ENCODE measurements around the gene WDR35. TPM values are rescaled to one million over a fixed set of nuclear protein-coding genes. Genes with fewer than 3 reads are reported as not detected.

WDR35 gene
- total and polyA plus RNA-seq, 10 of the 15 experiments (the other 5 are each of a cell fraction or from before 2014, with no cell fraction given), result 3.0 to 9.3 (median 6.3) TPM

DNA sequence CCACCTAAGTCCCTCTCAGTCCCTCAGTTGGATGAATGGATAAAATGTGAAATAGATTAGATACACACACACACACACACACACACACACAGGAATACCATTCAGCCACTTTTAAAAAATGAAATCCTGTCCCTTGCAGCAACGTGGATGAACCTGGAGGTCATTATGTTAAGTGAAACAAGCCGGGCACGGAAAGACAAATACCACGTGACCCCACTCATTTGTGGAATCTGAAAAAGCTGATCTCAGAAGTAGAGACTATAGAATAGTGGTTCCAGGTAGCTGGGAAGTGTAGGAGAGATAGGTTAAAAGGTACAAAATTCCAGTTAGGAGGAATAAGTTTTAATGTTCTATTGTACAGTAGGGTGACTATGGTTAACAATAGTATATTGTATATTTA, 119.1 kb downstream of the WDR35 start:
- RAD21 ChIA-PET (ENCODE audit: unreplicated experiment), result no interaction called here
- Histone ChIP-seq H4K20me1 (ENCODE audit: control insufficient read depth, insufficient read depth) (no peaks in the 10 kb centered on the region; the same call in 1 of the 2 replicates), H3K36me3 (ENCODE audit: control insufficient read depth in 2 of 2, insufficient read depth in 2 of 2, low read length in 1 of 2) (no peaks in the 10 kb centered on the region), H3K4me1 (ENCODE audit: control insufficient read depth, insufficient read depth, low read length) (no peaks in the 10 kb centered on the region), H3K4me3 (no peak overlapping the region), H3K27ac (ENCODE audit: control insufficient read depth, insufficient read depth) (no peak overlapping the region), H3K79me2 (ENCODE audit: control insufficient read depth, insufficient read depth, low read length) (no peaks in the 10 kb centered on the region), H3K4me2 (ENCODE audit: control insufficient read depth, insufficient read depth) (no peak overlapping the region), H3K9me3 (replicated peaks; ENCODE audit: control insufficient read depth, insufficient read depth, low read length) (no peaks in the 10 kb centered on the region), H3K27me3 (replicated peaks in 1 of 2; ENCODE audit: control insufficient read depth in 2 of 2, insufficient read depth in 2 of 2, low read length in 1 of 2) (no peaks in the 10 kb centered on the region), H3K9ac (ENCODE audit: control insufficient read depth, insufficient read depth, low read length) (no peak overlapping the region), H2AFZ (ENCODE audit: control insufficient read depth, low read depth, low read length) (no peak overlapping the region)
- POLR2A ChIA-PET, result no interaction called here
- CTCF ChIA-PET, result no interaction called here
- WGBS (ENCODE audit: insufficient coverage, insufficient replicate concordance, low lambda C conversion rate, missing lambda C conversion rate), result 61% methylated on average over 4 of the region's 4 CpGs
- no peak for ATAC-seq
- no TSS peak for BruUV-seq (replicated peaks)
- TF ChIP-seq, protein P1, sequence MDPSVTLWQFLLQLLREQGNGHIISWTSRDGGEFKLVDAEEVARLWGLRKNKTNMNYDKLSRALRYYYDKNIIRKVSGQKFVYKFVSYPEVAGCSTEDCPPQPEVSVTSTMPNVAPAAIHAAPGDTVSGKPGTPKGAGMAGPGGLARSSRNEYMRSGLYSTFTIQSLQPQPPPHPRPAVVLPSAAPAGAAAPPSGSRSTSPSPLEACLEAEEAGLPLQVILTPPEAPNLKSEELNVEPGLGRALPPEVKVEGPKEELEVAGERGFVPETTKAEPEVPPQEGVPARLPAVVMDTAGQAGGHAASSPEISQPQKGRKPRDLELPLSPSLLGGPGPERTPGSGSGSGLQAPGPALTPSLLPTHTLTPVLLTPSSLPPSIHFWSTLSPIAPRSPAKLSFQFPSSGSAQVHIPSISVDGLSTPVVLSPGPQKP (IDR thresholded peaks at IDR 0.05; ENCODE audit: low read depth, low read length), result no peak
- TF ChIP-seq MLLT1 (IDR thresholded peaks at IDR 0.05) (no peak), KLF5 (IDR thresholded peaks at IDR 0.05; ENCODE audit: partially characterized antibody) (no peak), IKZF1 (conservative IDR thresholded peaks at IDR 0.05) (no peak), USF2 (IDR thresholded peaks at IDR 0.05; ENCODE audit: borderline replicate concordance, low read depth, low read length) (no peak), LARP7 (IDR thresholded peaks at IDR 0.05) (no peak), SMAD1 (IDR thresholded peaks at IDR 0.05; ENCODE audit: low read depth, partially characterized antibody) (no peak), HCFC1 (IDR thresholded peaks at IDR 0.05; ENCODE audit: low read length) (no peak), HDGF (IDR thresholded peaks at IDR 0.05) (no peak), HDAC6 (IDR thresholded peaks at IDR 0.05; ENCODE audit: unreplicated experiment) (no peak), BHLHE40 (IDR thresholded peaks at IDR 0.05; ENCODE audit: borderline replicate concordance in 1 of 2, low read depth in 2 of 2, low read length in 1 of 2) (no peak), NR2C1 (IDR thresholded peaks at IDR 0.05) (no peak), E2F8 (IDR thresholded peaks at IDR 0.05; ENCODE audit: low read depth, partially characterized antibody) (no peak)
- TF ChIP-seq, protein P2, sequence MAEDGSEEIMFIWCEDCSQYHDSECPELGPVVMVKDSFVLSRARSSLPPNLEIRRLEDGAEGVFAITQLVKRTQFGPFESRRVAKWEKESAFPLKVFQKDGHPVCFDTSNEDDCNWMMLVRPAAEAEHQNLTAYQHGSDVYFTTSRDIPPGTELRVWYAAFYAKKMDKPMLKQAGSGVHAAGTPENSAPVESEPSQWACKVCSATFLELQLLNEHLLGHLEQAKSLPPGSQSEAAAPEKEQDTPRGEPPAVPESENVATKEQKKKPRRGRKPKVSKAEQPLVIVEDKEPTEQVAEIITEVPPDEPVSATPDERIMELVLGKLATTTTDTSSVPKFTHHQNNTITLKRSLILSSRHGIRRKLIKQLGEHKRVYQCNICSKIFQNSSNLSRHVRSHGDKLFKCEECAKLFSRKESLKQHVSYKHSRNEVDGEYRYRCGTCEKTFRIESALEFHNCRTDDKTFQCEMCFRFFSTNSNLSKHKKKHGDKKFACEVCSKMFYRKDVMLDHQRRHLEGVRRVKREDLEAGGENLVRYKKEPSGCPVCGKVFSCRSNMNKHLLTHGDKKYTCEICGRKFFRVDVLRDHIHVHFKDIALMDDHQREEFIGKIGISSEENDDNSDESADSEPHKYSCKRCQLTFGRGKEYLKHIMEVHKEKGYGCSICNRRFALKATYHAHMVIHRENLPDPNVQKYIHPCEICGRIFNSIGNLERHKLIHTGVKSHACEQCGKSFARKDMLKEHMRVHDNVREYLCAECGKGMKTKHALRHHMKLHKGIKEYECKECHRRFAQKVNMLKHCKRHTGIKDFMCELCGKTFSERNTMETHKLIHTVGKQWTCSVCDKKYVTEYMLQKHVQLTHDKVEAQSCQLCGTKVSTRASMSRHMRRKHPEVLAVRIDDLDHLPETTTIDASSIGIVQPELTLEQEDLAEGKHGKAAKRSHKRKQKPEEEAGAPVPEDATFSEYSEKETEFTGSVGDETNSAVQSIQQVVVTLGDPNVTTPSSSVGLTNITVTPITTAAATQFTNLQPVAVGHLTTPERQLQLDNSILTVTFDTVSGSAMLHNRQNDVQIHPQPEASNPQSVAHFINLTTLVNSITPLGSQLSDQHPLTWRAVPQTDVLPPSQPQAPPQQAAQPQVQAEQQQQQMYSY (CRISPR knock-in tag; IDR thresholded peaks at IDR 0.05), result no peak
- no peak for FAIRE-seq
- in situ Hi-C loops (cut with MboI) (no loop called here), intact Hi-C loops (cut with micrococcal nuclease; ENCODE audit: unreplicated experiment) (no loop called here)
- no peak for DNase-seq (ENCODE audit: low read depth, low spot score)
- SMC1A ChIA-PET (ENCODE audit: uncharacterized antibody, unreplicated experiment), result no interaction called here

All from GM12878 (cell line).